Measurements from ENCODE around the gene HSPA2. TPM values are rescaled to one million over a fixed set of nuclear protein-coding genes. Genes with fewer than 3 reads are reported as not detected.

The HSPA2 gene
- polyA plus RNA-seq, 3 donors from 2014 or later: 0.11 to 1.2 (median 0.73) TPM

- H3K4me1 Mint-ChIP-seq: peaks cover 19 to 21% of the 10 kb centered on the region in 2 donors
- no peak overlapping the region for H3K27ac Mint-ChIP-seq
- H3K4me3 Mint-ChIP-seq: no peak overlapping the region
- peaks cover 0 to 15% (median 0%) of the 10 kb centered on the region in 3 donors for H3K36me3 Mint-ChIP-seq
- no peaks in the 10 kb centered on the region for H3K9me3 Mint-ChIP-seq
- H3K27me3 Mint-ChIP-seq (ENCODE audit: low read depth in 3 of 3): peaks cover 10 to 18% (median 10%) of the 10 kb centered on the region in 3 donors
- no peak for DNase-seq
Observed at GRCh38 chr14:64522591-64523355, 17.8 kb upstream of the HSPA2 start.

GRCh38 chr14:64525354-64525753 lies 15.2 kb upstream of the HSPA2 start:
- no peak overlapping the region for H3K27ac Mint-ChIP-seq
- H3K27me3 Mint-ChIP-seq (ENCODE audit: low read depth in 3 of 3): peaks cover 10 to 18% (median 11%) of the 10 kb centered on the region in 3 donors
- no peak for DNase-seq
- peaks cover 0 to 15% (median 0%) of the 10 kb centered on the region in 3 donors for H3K36me3 Mint-ChIP-seq
- H3K4me3 Mint-ChIP-seq: no peak overlapping the region
- H3K9me3 Mint-ChIP-seq: no peaks in the 10 kb centered on the region
- H3K4me1 Mint-ChIP-seq: peaks cover 12 to 20% of the 10 kb centered on the region in 2 donors

- peaks cover 4 to 8% (median 7%) of the 10 kb centered on the region in 3 donors for H3K27me3 Mint-ChIP-seq (ENCODE audit: low read depth in 3 of 3)
- H3K4me3 Mint-ChIP-seq: no peak overlapping the region
- DNase-seq: no peak
- H3K4me1 Mint-ChIP-seq: peaks cover 2 to 17% of the 10 kb centered on the region in 2 donors
- no peaks in the 10 kb centered on the region for H3K9me3 Mint-ChIP-seq
- peak overlapping the region in 1 of 6 donors; percentile 9 for H3K27ac Mint-ChIP-seq
- H3K36me3 Mint-ChIP-seq: peaks cover 0 to 4% (median 3%) of the 10 kb centered on the region in 3 donors
Observed at GRCh38 chr14:64531567-64531966, 9.0 kb upstream of the HSPA2 start.

- H3K9me3 Mint-ChIP-seq: peaks cover 0 to 2% (median 0%) of the 10 kb centered on the region in 6 donors
- H3K27ac Mint-ChIP-seq: peak overlapping the region in 1 of 6 donors; percentile 42
- no peak for DNase-seq
- peaks cover 9 to 24% (median 15%) of the 10 kb centered on the region in 3 donors for H3K27me3 Mint-ChIP-seq (ENCODE audit: low read depth in 3 of 3)
- peaks cover 24 to 31% of the 10 kb centered on the region in 2 donors for H3K4me1 Mint-ChIP-seq
- peak overlapping the region in 4 of 5 donors; percentile 8 to 57 (median 35) for H3K4me3 Mint-ChIP-seq
- peaks cover 0 to 3% (median 0%) of the 10 kb centered on the region in 3 donors for H3K36me3 Mint-ChIP-seq
Observed at GRCh38 chr14:64536488-64537245, 3.9 kb upstream of the HSPA2 start.

GRCh38 chr14:64541261-64541971 lies 875 bp downstream of the HSPA2 start:
- DNase-seq: no peak
- H3K36me3 Mint-ChIP-seq: peaks cover 0 to 3% (median 0%) of the 10 kb centered on the region in 3 donors
- H3K4me3 Mint-ChIP-seq: peak overlapping the region; percentile 94 to 98 (median 94)
- peaks cover 35 to 40% of the 10 kb centered on the region in 2 donors for H3K4me1 Mint-ChIP-seq
- H3K27ac Mint-ChIP-seq: peak overlapping the region in 2 of 6 donors; percentile 30 to 52
- H3K27me3 Mint-ChIP-seq (ENCODE audit: low read depth in 3 of 3): peaks cover 9 to 31% (median 21%) of the 10 kb centered on the region in 3 donors
- H3K9me3 Mint-ChIP-seq: peaks cover 0 to 2% (median 0%) of the 10 kb centered on the region in 6 donors

- Mint-ChIP-seq H3K36me3 (peaks cover 0 to 3% (median 0%) of the 10 kb centered on the region in 3 donors), H3K9me3 (peaks cover 0 to 2% (median 0%) of the 10 kb centered on the region in 6 donors), H3K4me3 (peak overlapping the region; percentile 82 to 96 (median 94)), H3K27ac (peak overlapping the region in 3 of 6 donors; percentile 8 to 41 (median 30)), H3K27me3 (ENCODE audit: low read depth in 3 of 3) (peaks cover 9 to 34% (median 21%) of the 10 kb centered on the region in 3 donors), H3K4me1 (peaks cover 35 to 40% of the 10 kb centered on the region in 2 donors)
- DNase-seq: no peak
Observed at GRCh38 chr14:64541972-64542835, 1.7 kb downstream of the HSPA2 start.

- H3K9me3 Mint-ChIP-seq: peaks cover 0 to 2% (median 0%) of the 10 kb centered on the region in 6 donors
- peaks cover 9 to 38% (median 21%) of the 10 kb centered on the region in 3 donors for H3K27me3 Mint-ChIP-seq (ENCODE audit: low read depth in 3 of 3)
- peaks cover 0 to 3% (median 0%) of the 10 kb centered on the region in 3 donors for H3K36me3 Mint-ChIP-seq
- no peak for DNase-seq
- H3K4me3 Mint-ChIP-seq: peak overlapping the region; percentile 82 to 96 (median 94)
- H3K27ac Mint-ChIP-seq: peak overlapping the region in 1 of 6 donors; percentile 8
- peaks cover 35 to 40% of the 10 kb centered on the region in 2 donors for H3K4me1 Mint-ChIP-seq
Observed at GRCh38 chr14:64542836-64543201, 2.3 kb downstream of the HSPA2 start.

- peaks cover 7 to 32% (median 23%) of the 10 kb centered on the region in 3 donors for H3K27me3 Mint-ChIP-seq (ENCODE audit: low read depth in 3 of 3)
- H3K9me3 Mint-ChIP-seq: peaks cover 0 to 2% (median 0%) of the 10 kb centered on the region in 6 donors
- DNase-seq: no peak
- H3K36me3 Mint-ChIP-seq: peaks cover 0 to 3% (median 0%) of the 10 kb centered on the region in 3 donors
- H3K4me1 Mint-ChIP-seq: peaks cover 36 to 42% of the 10 kb centered on the region in 2 donors
- H3K27ac Mint-ChIP-seq: no peak overlapping the region
- H3K4me3 Mint-ChIP-seq: no peak overlapping the region
Observed at GRCh38 chr14:64544607-64545312, 4.2 kb downstream of the HSPA2 start.

- no peak for DNase-seq
- Mint-ChIP-seq H3K9me3 (no peaks in the 10 kb centered on the region), H3K27me3 (ENCODE audit: low read depth in 3 of 3) (peaks cover 7 to 11% (median 9%) of the 10 kb centered on the region in 3 donors), H3K36me3 (peaks cover 0 to 3% (median 0%) of the 10 kb centered on the region in 3 donors), H3K4me3 (peak overlapping the region; percentile 61 to 77 (median 72)), H3K27ac (no peak overlapping the region), H3K4me1 (peaks cover 14 to 18% of the 10 kb centered on the region in 2 donors)
Observed at GRCh38 chr14:64549016-64549415, 8.5 kb downstream of the HSPA2 start.

GRCh38 chr14:64549791-64550620 lies 9.5 kb downstream of the HSPA2 start, which contains the start of gene PPP1R36:
PPP1R36 (plus strand) TSS chr14:64549961; CDS start chr14:64549998, 37 bp downstream.
- Mint-ChIP-seq H3K9me3 (no peaks in the 10 kb centered on the region), H3K27me3 (ENCODE audit: low read depth in 3 of 3) (peaks cover 7 to 11% (median 9%) of the 10 kb centered on the region in 3 donors), H3K4me1 (peaks cover 14 to 18% of the 10 kb centered on the region in 2 donors), H3K4me3 (peak within 1 kb of the TSS; percentile 72 to 86 (median 83)), H3K36me3 (peaks cover 0 to 3% (median 0%) of the 10 kb centered on the region in 3 donors), H3K27ac (peak within 1 kb of the TSS in 1 of 6 donors; percentile 73)
- peak; percentile 38 to 48 (median 44) for DNase-seq

- no peak for DNase-seq
- Mint-ChIP-seq H3K27me3 (ENCODE audit: low read depth in 3 of 3) (peaks cover 7 to 11% (median 9%) of the 10 kb centered on the region in 3 donors), H3K9me3 (no peaks in the 10 kb centered on the region), H3K4me1 (peaks cover 14 to 18% of the 10 kb centered on the region in 2 donors), H3K27ac (peak overlapping the region in 1 of 6 donors; percentile 73), H3K36me3 (peaks cover 0 to 3% (median 0%) of the 10 kb centered on the region in 3 donors), H3K4me3 (peak overlapping the region; percentile 72 to 86 (median 83))
Observed at GRCh38 chr14:64550621-64551333, 10.2 kb downstream of the HSPA2 start.
